Prostate gland (tissue), 2 donors: ENCODE results near the gene RNASE11. TPM values are rescaled to one million over a fixed set of nuclear protein-coding genes. Genes with fewer than 3 reads are reported as not detected.

Experiments
- DNase-seq: peaks from one replicate; pipeline ENCODE4 v3.0.0-alpha.2; 2019; ENCODE audit warnings: low spot score
- H3K27ac ChIP-seq, 2 donors: fragments of 200-600 bp; sonication (generic); 2 replicates each; pipeline ENCODE4 v1.5.1; 2017 to 2019
- H3K27me3 ChIP-seq: fragments of 200-600 bp; sonication (generic); replicated peaks from 2 replicates; pipeline ENCODE4 v1.5.1; 2019; ENCODE audit not compliant: insufficient read depth
- H3K36me3 ChIP-seq, 2 donors: fragments of 200-600 bp; sonication (generic); 1 replicate in 1 of 2; 2 replicates in 1 of 2; pipeline versions ENCODE4 v1.5.1 to v1.8.1; 2017 to 2019
- H3K4me1 ChIP-seq: fragments of 200-600 bp; sonication (generic); replicated peaks from 2 replicates; pipeline ENCODE4 v1.5.1; 2019
- H3K4me3 ChIP-seq, 2 donors: fragments of 200-600 bp; sonication (generic); 2 replicates each; pipeline ENCODE4 v1.5.1; 2017 to 2019
- H3K9me3 ChIP-seq: fragments of 200-600 bp; sonication (generic); 2 replicates; pipeline ENCODE4 v1.5.1; 2017
- CTCF ChIP-seq, 4 experiments: fragments of 200-600 bp in 2 of 4; fragments of 450-650 bp in 2 of 4; sonication (generic) in 2 of 4; IDR thresholded peaks; 1 replicate in 3 of 4; 2 replicates in 1 of 4; pipeline ENCODE4 v1.5.1; 2016 to 2019; ENCODE audit warnings: antibody characterized with exemption in 4 of 4, mild to moderate bottlenecking in 2 of 4, moderate library complexity in 2 of 4
- POLR2A ChIP-seq: fragments of 450-650 bp; IDR thresholded peaks from one replicate; pipeline ENCODE4 v1.6.1; 2016; ENCODE audit warnings: antibody characterized with exemption, mild to moderate bottlenecking
- POLR2AphosphoS5 ChIP-seq: sonication (generic); formaldehyde crosslinking; IDR thresholded peaks from one replicate; pipeline ENCODE4 v1.6.1; 2017; ENCODE audit warnings: antibody characterized with exemption
- WGBS: methylation state at CpG from one replicate; pipeline ENCODE4 v1.1.5; 2018; 5-methylcytosine and 5-hydroxymethylcytosine counted together
- intact Hi-C: fragments of 100-400 bp; cut with DNase I; formaldehyde crosslinking; loops from one replicate; pipeline ENCODE4 v1.14.2; 2022
- total RNA-seq, 2 donors: library from RNA; depleted of rRNA; stranded (reverse); fragments of >200 nt; gene quantifications; one replicate each; pipeline ENCODE4 v1.1.0, GENCODE V29; 2016

Gene RNASE11
- total RNA-seq, 2 donors from 2014 or later = 1.0 TPM; not detected in 1

DNA sequence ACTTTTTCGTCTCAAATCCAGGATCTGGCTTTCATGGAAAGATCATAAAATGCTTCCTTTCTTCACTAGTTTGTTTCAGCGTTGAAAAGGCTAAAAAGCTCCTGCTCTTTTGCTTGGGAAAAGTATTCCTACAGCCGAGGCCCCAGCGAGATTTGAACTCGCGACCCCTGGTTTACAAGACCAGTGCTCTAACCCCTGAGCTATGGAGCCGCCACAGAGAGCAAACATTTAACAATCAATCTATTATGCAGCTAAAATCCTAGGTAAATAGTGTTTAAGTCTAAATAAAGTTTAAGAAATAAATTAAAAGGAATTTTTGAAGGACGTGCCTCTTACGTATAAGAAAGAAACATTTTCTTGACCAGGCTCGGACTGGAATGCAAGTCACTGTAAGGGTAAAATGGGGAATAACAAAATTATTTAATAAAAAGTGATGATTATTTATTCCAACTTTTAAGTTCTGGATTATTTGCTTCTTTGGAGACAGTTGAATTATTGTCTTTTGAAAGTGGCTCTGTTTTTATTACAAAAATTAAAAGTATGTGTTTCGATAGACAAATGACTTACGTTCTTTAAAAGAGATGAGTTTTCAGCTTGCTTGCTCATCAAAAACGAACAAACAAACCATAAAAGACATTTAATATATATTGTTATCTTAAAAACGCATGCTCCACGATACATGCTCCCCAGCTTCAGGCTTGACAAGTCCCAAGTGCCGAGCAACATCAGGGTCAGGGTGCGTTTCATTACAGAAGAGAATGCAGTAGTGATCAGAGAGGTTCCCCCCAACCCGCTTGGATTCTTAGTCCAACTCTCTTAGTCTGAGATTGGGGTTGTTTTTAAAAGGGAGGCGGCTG, 43.5 kb upstream of the RNASE11 start:
- no peaks in the 10 kb centered on the region for H3K9me3 ChIP-seq
- WGBS = 4% methylated on average over 19 of the region's 19 CpGs
- H3K27me3 ChIP-seq = no peaks in the 10 kb centered on the region
- intact Hi-C loops = loop anchor here (5.0 kb wide), 1 partner anchor 51 kb away; the partner anchor contains the start of gene RNASE4
- peaks cover 5% of the 10 kb centered on the region for H3K4me1 ChIP-seq
- peak; percentile 36 for DNase-seq
- no peaks in the 10 kb centered on the region for H3K36me3 ChIP-seq
- peak overlapping the region; percentile 7 to 15 for H3K4me3 ChIP-seq
- H3K27ac ChIP-seq = no peak overlapping the region
- TF ChIP-seq CTCF (IDR thresholded peaks at IDR 0.05) (no peak), POLR2AphosphoS5 (peak; percentile 42)

DNA sequence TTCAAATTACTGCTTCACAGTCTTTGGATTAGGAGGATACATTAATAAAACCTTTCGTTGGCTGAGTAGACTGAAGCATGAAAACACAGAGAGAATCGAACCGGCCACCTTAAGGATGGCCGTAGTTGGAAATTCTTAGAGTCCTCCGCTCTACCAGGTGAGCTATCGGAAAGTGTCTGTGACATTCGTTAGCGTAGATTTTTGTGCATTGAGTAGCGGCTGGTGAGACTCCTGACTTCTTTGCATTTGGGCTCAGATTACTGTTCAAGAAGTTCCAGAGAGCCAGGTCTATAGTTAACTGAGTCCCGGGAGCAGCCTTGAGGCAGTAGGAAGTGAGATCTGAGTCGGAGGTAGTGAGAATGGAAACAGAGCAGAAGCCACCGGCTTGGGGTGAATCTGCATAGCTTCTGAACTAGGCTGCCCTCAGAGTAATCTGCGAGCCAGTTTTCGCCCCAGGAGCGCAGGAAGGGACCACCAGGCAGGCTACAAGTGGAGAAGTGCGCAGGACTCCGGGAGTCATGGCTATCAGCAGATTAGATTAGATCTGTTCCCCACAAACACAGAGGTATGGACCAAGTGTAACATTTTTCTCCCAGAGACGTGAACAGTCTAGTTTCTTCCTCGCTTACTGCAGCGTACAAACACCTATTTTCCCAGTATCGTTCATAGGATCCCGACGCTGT, 42.7 kb upstream of the RNASE11 start:
- 5% methylated on average over 23 of the region's 23 CpGs for WGBS
- Histone ChIP-seq H3K36me3 (no peaks in the 10 kb centered on the region), H3K9me3 (no peaks in the 10 kb centered on the region), H3K27ac (no peak overlapping the region), H3K27me3 (no peaks in the 10 kb centered on the region), H3K4me3 (peak overlapping the region; percentile 3 to 14), H3K4me1 (peaks cover 5% of the 10 kb centered on the region)
- peak; percentile 15 for DNase-seq
- intact Hi-C loops = loop anchor here (5.0 kb wide), 1 partner anchor 52 kb away; the partner anchor contains the start of gene RNASE4
- TF ChIP-seq POLR2A (no peak), POLR2AphosphoS5 (no peak), CTCF (IDR thresholded peaks at IDR 0.05) (no peak)

GRCh38 chr14:20628063-20628854, 40.5 kb upstream of the RNASE11 start:
- no peaks in the 10 kb centered on the region for H3K27me3 ChIP-seq
- H3K4me1 ChIP-seq = peaks cover 5% of the 10 kb centered on the region
- no peak overlapping the region for H3K4me3 ChIP-seq
- H3K27ac ChIP-seq = no peak overlapping the region
- no peak for DNase-seq
- 50% methylated on average over 10 of the region's 10 CpGs for WGBS
- no peaks in the 10 kb centered on the region for H3K36me3 ChIP-seq
- no peaks in the 10 kb centered on the region for H3K9me3 ChIP-seq
- TF ChIP-seq POLR2A (no peak), CTCF (IDR thresholded peaks at IDR 0.05) (no peak), POLR2AphosphoS5 (no peak)
- intact Hi-C loops = no loop called here

DNA sequence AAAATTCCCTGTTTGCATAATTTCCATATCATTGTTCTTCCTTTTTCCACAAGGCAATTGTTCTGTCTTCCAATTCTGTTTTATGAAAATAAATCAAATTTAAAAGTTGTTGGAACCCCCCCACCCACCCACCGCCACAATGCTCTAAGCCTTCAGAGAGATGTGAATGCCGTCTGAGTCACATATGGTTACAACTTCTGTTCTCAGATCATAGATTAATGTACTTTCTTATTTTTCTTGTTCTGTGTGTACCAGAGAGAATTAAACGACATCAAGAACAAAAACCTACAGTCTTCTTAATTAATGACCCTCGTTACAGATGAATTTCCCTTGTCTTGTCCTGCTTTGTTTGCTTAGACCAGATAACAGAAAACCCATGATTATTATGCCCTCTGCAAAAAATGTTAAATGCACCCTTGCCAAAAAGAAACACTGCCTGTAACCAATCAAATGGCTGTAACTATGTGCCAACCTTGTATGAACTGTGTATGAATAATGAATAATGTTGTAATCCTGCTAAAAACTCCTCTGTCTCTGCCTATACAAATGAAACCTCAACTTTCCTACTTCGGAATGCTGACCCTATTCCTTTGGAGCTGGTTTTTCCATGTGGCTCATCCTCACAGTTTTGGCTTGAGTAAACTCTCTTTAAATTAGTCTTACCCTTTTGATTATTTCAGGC, 39.7 kb upstream of the RNASE11 start:
- no peaks in the 10 kb centered on the region for H3K36me3 ChIP-seq
- no peak for TF ChIP-seq POLR2AphosphoS5
- TF ChIP-seq CTCF (IDR thresholded peaks at IDR 0.05) = no peak
- TF ChIP-seq POLR2A = no peak
- H3K4me3 ChIP-seq = no peak overlapping the region
- H3K9me3 ChIP-seq = no peaks in the 10 kb centered on the region
- H3K27me3 ChIP-seq = no peaks in the 10 kb centered on the region
- H3K4me1 ChIP-seq = peaks cover 4% of the 10 kb centered on the region
- WGBS = 37% methylated on average over 5 of the region's 5 CpGs
- no peak overlapping the region for H3K27ac ChIP-seq
- intact Hi-C loops = no loop called here
- DNase-seq = no peak
